GM18858 (cell line): ENCODE data around the gene RHOBTB3.
"Not testable (repeated sequence)": the region's sequence is repeated elsewhere in the genome, so short reads cannot be mapped to it uniquely, and the experiment has no call there.

ENCODE experiments used
- ATAC-seq: cut with Tn5 transposase; IDR thresholded peaks from one replicate; pipeline ENCODE4 v1.9.1; 2021; ENCODE audit not compliant: unreplicated experiment

Gene RHOBTB3

DNA sequence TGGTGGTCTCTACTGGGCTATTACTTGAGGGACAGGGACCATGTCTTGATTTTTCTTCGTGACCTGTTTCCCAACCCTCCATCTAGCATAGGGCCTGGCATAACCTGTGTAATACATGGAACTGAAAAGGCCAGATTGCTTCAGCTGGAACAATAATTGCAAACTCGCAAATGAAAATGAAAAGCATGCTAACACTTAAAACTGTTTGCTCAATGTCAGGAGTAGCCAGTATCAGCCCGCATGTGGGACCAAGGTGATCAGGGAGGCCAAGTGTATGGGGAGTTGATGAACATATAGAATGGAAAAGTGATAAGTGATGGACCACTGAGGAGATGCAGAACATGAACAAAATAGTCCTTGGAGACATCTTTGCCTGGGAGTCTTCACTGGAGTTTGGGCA lies 66.2 kb downstream of the RHOBTB3 start:
- no peak for ATAC-seq

GRCh38 chr5:95798048-95798447 lies 66.9 kb downstream of the RHOBTB3 start:
- no peak for ATAC-seq

- ATAC-seq: no peak
Measured at GRCh38 chr5:95798545-95798944, 67.4 kb downstream of the RHOBTB3 start.

- no peak for ATAC-seq
Measured at GRCh38 chr5:95799191-95799835, 68.2 kb downstream of the RHOBTB3 start.

- ATAC-seq: no peak
Measured at GRCh38 chr5:95800553-95800952, 69.4 kb downstream of the RHOBTB3 start.

GRCh38 chr5:95801532-95801931 lies 70.4 kb downstream of the RHOBTB3 start:
- no peak for ATAC-seq

GRCh38 chr5:95801961-95802360 lies 70.8 kb downstream of the RHOBTB3 start:
- ATAC-seq: no peak

DNA sequence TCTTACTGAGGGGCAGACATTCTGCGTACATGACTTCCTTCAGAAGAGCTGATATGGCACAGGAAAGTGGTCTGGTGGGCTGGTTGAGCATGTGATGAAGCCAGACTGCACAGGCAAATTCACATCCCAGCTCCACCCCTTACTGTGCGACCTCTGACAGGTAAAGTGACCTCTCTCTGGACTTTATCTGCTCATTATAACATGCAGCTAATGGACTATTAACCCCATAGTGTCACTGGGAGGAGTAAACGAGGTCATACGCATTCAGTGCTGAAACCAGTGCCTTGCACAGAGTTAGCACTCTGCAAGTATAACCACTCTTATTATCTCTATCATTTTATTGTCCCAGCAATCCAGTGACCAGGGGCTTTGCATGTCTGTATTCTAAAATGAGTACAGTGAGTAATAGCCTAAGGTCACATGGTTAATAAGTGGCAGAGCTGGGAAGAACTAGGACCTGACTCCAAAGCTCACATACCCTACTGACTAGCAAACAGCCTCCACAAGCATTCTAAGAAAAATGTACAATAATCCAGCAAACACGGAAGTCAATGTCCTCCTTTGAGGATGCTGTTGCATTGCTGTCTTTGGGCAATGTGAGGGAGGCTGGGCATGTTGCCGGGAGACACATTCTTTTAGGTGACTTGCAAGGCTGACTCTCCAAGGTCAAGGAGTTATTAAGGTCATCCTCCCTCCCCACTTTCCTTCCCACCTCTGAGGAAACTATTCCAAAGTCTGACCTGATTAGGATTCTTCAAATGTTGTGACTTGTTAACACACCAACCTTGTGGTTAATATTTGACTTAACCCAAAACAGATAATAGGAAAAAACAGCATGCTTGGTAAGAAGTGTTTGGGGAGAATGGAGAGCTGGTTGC lies 72.4 kb downstream of the RHOBTB3 start:
- ATAC-seq: no peak

- no peak for ATAC-seq
Measured at GRCh38 chr5:95804736-95805539, 73.8 kb downstream of the RHOBTB3 start.

DNA sequence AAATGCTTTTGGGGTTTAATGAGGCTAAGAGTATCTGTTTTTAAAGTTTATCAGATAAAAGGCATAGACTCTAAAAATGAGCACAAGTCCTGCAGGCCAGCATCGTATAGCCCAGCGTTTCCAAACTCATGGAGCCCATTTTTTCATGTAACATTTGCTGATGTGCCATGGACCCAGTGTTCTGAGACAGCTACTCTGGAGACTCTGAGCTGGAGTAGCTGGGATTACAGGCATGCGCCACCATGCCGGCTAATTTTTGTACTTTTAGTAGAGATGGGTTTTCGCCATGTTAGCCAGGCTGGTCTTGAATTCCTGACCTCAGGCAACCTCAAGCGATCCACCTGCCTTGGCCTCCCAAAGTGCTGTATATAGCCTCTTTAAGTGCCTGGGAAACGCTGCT lies 75.6 kb downstream of the RHOBTB3 start:
- no peak for ATAC-seq

- no peak for ATAC-seq
Measured at GRCh38 chr5:95808013-95808685, 77.0 kb downstream of the RHOBTB3 start.

DNA sequence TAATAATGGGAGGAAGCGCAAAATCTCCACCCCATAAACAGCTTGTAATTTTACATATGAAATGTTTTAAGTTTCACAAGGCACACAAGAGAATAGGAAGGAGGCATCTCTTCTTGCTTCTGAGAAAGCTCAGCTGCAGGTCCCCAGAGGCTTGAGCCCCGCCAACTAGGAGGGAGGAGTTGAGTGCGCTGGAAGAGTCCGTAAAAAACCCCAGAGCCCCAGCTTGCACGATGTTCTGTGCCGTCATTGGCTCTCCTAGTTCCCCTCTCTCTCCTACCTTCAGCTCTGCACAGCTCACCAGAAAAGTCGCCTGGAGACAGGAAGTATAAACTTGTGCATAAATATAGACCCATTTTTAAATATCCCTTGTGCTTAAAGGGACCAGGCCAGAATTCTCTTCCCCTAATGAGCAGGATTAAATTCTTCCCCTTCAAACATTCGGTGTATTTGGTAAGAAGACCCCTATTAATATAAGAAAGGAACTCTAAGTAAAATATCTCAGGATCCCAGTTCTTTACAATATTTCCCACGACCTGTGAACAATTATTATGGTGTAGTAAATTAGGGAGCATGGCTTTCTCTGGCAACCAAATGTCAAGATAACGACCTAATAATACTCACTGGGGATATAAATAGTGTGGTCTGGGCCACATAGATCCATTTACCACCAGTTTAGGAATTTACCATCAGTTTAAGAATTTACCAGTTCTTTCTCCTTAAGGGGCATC lies 77.7 kb downstream of the RHOBTB3 start:
- peak; percentile 99 for ATAC-seq

DNA sequence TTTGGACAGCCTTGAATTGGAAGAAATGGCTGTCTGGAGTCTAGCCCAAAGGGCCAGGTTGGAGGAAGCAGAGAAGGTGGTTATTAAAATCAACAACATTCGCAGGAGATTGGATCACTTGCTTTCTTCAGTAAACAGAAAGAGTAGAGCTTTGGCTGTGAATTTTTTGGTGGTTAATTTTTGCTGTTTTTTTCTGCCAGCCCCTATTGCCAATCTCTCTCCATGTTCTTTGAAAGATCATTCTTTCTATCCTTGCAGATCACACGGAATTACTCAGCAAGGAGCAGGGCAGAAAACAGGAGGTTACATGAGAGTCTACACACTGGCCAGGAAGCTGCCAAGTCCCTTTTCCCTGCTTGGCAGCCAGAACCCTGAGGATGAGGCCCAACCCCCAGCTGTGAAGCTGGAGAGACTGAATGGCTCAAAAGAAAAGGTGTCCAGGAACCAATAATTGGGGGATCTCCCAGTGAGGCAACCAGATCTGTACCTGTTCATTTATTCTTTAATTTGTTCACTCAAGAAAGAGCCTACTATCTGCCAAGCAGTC lies 78.4 kb downstream of the RHOBTB3 start:
- ATAC-seq: no peak

- ATAC-seq: no peak
Measured at GRCh38 chr5:95810305-95811125, 79.4 kb downstream of the RHOBTB3 start.

DNA sequence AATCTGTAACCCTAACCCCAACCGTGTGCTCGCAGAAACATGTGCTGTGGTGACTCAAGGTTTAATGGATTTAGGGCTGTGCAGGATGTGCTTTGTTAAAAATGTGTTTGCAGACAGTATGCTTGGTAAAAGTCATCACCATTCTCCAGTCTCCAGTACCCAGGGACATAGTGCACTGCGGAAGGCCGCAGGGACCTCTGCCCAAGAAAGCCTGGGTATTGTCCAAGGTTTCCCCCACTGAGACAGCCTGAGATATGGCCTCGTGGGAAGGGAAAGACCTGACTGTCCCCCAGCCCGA lies 79.9 kb downstream of the RHOBTB3 start:
- ATAC-seq: not testable (repeated sequence)

- ATAC-seq: not testable (repeated sequence)
Measured at GRCh38 chr5:95811461-95812073, 80.4 kb downstream of the RHOBTB3 start.

DNA sequence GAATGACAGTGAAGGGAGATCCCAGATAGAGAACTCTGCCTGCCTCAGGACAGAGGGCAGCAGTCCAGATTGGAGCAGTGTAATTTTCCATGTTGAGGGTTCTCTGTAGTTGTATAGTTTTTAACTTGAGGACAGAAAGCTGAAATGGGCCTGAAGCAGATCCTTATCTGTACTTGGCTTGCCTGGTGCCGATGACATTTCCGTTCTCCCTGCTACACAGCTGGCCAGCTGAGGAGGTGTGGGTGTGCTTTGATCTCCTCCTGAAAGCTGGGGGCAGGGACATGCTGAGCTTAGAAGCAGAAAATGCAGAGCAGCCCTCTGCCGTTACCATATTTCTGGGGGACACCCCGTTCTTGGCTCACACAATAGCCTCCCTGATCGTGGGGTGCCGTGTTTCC lies 80.9 kb downstream of the RHOBTB3 start:
- no peak for ATAC-seq

DNA sequence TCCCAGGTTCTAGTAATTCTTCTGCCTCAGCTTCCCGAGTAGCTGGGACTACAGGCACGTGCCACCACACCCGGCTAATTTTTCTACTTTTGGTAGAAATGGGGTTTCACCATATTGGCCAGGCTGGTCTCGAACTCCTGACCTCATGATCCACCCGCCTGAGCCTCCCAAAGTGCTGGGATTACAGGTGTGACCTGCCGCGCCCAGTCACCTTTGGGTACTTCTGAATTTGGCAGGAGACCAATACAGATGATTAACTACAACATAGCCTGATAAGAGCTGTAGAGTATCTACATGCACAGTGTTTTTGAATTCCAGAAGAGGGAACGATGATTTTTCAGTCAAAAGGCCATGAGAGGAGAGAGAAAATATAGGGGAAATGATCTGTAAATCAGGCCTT lies 81.9 kb downstream of the RHOBTB3 start:
- not testable (repeated sequence) for ATAC-seq

DNA sequence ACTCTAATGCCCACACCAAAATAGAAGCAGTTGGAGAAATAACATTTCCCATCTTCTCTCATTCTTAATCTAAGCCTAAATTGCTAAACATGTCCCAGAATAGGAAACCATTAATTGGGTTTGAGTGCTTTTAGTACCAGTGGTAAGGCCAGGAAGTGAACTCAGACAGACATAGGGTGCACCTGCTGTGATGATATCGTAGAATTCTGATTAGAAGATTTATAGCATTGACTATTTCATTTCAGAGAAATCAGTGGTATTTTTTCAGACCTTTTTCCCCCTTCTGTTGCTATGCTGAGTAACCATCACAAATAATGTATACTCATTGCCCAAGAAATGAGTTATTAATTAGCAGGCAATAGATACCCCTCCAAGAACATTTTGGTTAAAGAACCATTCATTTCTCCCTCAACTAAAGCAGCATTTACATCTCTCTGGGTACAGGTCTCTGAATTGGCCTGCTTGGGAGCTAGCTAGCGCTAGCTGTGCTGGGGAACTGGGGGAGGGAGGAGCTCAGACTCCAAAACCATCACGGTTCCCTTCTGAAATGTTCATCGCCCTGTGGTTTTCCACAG lies 84.1 kb downstream of the RHOBTB3 start:
- no peak for ATAC-seq
